Measurements from ENCODE around the gene TLNRD1. TPM values are rescaled to one million over a fixed set of nuclear protein-coding genes. Genes with fewer than 3 reads are reported as not detected.

The TLNRD1 gene
- total RNA-seq, 1 experiment from 2014 or later = 24.7 TPM

- peaks cover 9% of the 10 kb centered on the region for H3K4me1 ChIP-seq (ENCODE audit: control insufficient read depth, insufficient read depth, low read length)
- TF ChIP-seq POLR2AphosphoS5 (IDR thresholded peaks at IDR 0.05; ENCODE audit: low read depth, low read length) (no peak), SIN3A (IDR thresholded peaks at IDR 0.05; ENCODE audit: borderline replicate concordance, insufficient read depth, low read depth, low read length) (no peak), REST (IDR thresholded peaks at IDR 0.05; ENCODE audit: insufficient read depth in 1 of 2, low read depth in 2 of 2, low read length in 1 of 2) (no peak), TCF7L2 (IDR thresholded peaks at IDR 0.05; ENCODE audit: low read depth, low read length) (no peak), CTCF (IDR thresholded peaks at IDR 0.05) (no peak)
- ATAC-seq = no peak
- DNase-seq (ENCODE audit: low read depth, low spot score) = no peak
- ChIA-PET CTCF (no interaction called here), POLR2A (no interaction called here)
- H3K27ac ChIP-seq (ENCODE audit: low read length) = no peak overlapping the region
- no peaks in the 10 kb centered on the region for H3K27me3 ChIP-seq (ENCODE audit: control insufficient read depth, insufficient read depth, low read length)
- H3K36me3 ChIP-seq (ENCODE audit: control insufficient read depth, insufficient read depth, low read length) = no peaks in the 10 kb centered on the region; the same call in 1 of the 2 replicates
- BruUV-seq (replicated peaks) = no TSS peak
- in situ Hi-C loops (cut with HindIII; ENCODE audit: low pct_unique_long_range_greater_than_20kb, low sequenced_read_pairs) (no loop called here), intact Hi-C loops (cut with micrococcal nuclease; ENCODE audit: unreplicated experiment) (loop anchor here (10.0 kb wide), 1 partner anchor 107 kb away; no protein-coding TSS in a partner anchor)
- H3K9me3 ChIP-seq (ENCODE audit: control insufficient read depth, insufficient read depth, low read depth, low read length) = no peaks in the 10 kb centered on the region
- H3K4me3 ChIP-seq (ENCODE audit: low read depth in 2 of 2, low read length in 2 of 2) = no peak overlapping the region
These were observed 3.0 kb upstream of the TLNRD1 start for GRCh38 chr15:80997692-80998091.

GRCh38 chr15:80998251-80998650, 2.5 kb upstream of the TLNRD1 start:
- in situ Hi-C loops (cut with HindIII; ENCODE audit: low pct_unique_long_range_greater_than_20kb, low sequenced_read_pairs) (no loop called here), intact Hi-C loops (cut with micrococcal nuclease; ENCODE audit: unreplicated experiment) (loop anchor here (10.0 kb wide), 1 partner anchor 107 kb away; no protein-coding TSS in a partner anchor)
- Histone ChIP-seq H3K27me3 (ENCODE audit: control insufficient read depth, insufficient read depth, low read length) (no peaks in the 10 kb centered on the region), H3K4me3 (ENCODE audit: low read depth in 2 of 2, low read length in 2 of 2) (no peak overlapping the region), H3K4me1 (ENCODE audit: control insufficient read depth, insufficient read depth, low read length) (peaks cover 13% of the 10 kb centered on the region), H3K36me3 (ENCODE audit: control insufficient read depth, insufficient read depth, low read length) (no peaks in the 10 kb centered on the region; the same call in 1 of the 2 replicates), H3K27ac (ENCODE audit: low read length) (0 out of 2 replicates have a peak overlapping the region, but pooled peaks have one; percentile 2), H3K9me3 (ENCODE audit: control insufficient read depth, insufficient read depth, low read depth, low read length) (no peaks in the 10 kb centered on the region)
- no peak for DNase-seq (ENCODE audit: low read depth, low spot score)
- no peak for TF ChIP-seq CTCF (IDR thresholded peaks at IDR 0.05)
- no peak for TF ChIP-seq REST (IDR thresholded peaks at IDR 0.05; ENCODE audit: insufficient read depth in 1 of 2, low read depth in 2 of 2, low read length in 1 of 2)
- TF ChIP-seq TCF7L2 (IDR thresholded peaks at IDR 0.05; ENCODE audit: low read depth, low read length) = no peak
- no peak for TF ChIP-seq POLR2AphosphoS5 (IDR thresholded peaks at IDR 0.05; ENCODE audit: low read depth, low read length)
- no peak for TF ChIP-seq SIN3A (IDR thresholded peaks at IDR 0.05; ENCODE audit: borderline replicate concordance, insufficient read depth, low read depth, low read length)
- CTCF ChIA-PET = no interaction called here
- ATAC-seq = no peak
- POLR2A ChIA-PET = no interaction called here
- BruUV-seq (replicated peaks) = no TSS peak
